Neural progenitor cell (in vitro differentiated cells): ENCODE measurements around the gene EMC1.

Source experiments
- EZH2 ChIP-seq: fragments of 200-600 bp; sonication (generic); IDR thresholded peaks from 2 replicates; pipeline ENCODE4 v1.6.1; 2017; ENCODE audit warnings: antibody characterized with exemption, mild to moderate bottlenecking, moderate library complexity
- EZH2phosphoT487 ChIP-seq: fragments of 200-600 bp; sonication (generic); IDR thresholded peaks from 2 replicates; pipeline ENCODE4 v1.6.1; 2017; ENCODE audit warnings: antibody characterized with exemption
- TF ChIP-seq, protein P1 (sequence below): fragments of 200-600 bp; sonication (generic); IDR thresholded peaks from 2 replicates; pipeline ENCODE4 v1.5.1; 2017; ENCODE audit warnings: antibody characterized with exemption, mild to moderate bottlenecking

DNA sequence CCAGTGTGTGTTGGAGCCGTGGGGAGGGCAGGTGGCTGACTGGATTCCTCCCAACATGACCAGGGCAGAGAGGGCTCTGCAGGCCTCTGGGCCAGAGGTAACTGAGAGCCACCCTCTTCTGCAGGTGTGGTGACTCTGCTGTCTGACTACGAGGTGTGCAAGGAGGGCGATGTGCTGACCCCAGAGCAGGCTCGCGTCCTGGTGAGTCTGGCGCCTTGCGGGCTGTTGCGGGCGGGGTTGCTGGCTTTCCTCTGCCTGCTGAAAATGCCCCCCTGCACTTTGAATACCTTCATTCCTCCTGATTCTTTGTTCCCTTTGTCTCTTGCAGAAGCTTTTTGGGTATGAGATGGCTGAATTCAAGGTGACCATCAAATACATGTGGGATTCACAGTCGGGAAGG lies 7.0 kb upstream of the EMC1 start:
- no peak for TF ChIP-seq EZH2
- TF ChIP-seq, protein P1, sequence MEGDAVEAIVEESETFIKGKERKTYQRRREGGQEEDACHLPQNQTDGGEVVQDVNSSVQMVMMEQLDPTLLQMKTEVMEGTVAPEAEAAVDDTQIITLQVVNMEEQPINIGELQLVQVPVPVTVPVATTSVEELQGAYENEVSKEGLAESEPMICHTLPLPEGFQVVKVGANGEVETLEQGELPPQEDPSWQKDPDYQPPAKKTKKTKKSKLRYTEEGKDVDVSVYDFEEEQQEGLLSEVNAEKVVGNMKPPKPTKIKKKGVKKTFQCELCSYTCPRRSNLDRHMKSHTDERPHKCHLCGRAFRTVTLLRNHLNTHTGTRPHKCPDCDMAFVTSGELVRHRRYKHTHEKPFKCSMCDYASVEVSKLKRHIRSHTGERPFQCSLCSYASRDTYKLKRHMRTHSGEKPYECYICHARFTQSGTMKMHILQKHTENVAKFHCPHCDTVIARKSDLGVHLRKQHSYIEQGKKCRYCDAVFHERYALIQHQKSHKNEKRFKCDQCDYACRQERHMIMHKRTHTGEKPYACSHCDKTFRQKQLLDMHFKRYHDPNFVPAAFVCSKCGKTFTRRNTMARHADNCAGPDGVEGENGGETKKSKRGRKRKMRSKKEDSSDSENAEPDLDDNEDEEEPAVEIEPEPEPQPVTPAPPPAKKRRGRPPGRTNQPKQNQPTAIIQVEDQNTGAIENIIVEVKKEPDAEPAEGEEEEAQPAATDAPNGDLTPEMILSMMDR, result no peak
- TF ChIP-seq EZH2phosphoT487, result no peak
